Thymus (tissue), 11 donors: ENCODE measurements around the gene ALMS1. TPM values are rescaled to one million over a fixed set of nuclear protein-coding genes. Genes with fewer than 3 reads are reported as not detected.

ENCODE experiments used
- DNase-seq, 9 donors: peaks; one replicate each; pipeline ENCODE4 v3.0.0-alpha.2; 2013; ENCODE audit warnings: low spot score in 9 of 9, low read depth in 6 of 9, missing footprints in 1 of 9
- H3K27ac ChIP-seq, 2 donors: one replicate each; pipeline ENCODE4 v1.5.1; 2013; ENCODE audit warnings: control low read depth in 1 of 2, low read depth in 1 of 2, low read length in 1 of 2, mild to moderate bottlenecking in 1 of 2, moderate library complexity in 1 of 2
- H3K27me3 ChIP-seq, 2 donors: one replicate each; pipeline ENCODE4 v1.5.1; 2013; ENCODE audit warnings: low read length in 1 of 2; ENCODE audit not compliant: control insufficient read depth in 2 of 2, insufficient read depth in 1 of 2
- H3K36me3 ChIP-seq, 2 donors: one replicate each; pipeline ENCODE4 v1.5.1; 2013; ENCODE audit warnings: low read length in 1 of 2, mild to moderate bottlenecking in 1 of 2, moderate library complexity in 1 of 2; ENCODE audit not compliant: control insufficient read depth in 2 of 2, insufficient read depth in 2 of 2
- H3K4me1 ChIP-seq, 2 donors: one replicate each; pipeline ENCODE4 v1.5.1; 2013; ENCODE audit warnings: low read length in 2 of 2; ENCODE audit not compliant: control insufficient read depth in 2 of 2, insufficient read depth in 2 of 2
- H3K4me3 ChIP-seq, 2 donors: one replicate each; pipeline ENCODE4 v1.5.1; 2013; ENCODE audit warnings: low read length in 2 of 2, control low read depth in 1 of 2, mild to moderate bottlenecking in 1 of 2
- H3K9me3 ChIP-seq, 2 donors: one replicate each; pipeline ENCODE4 v1.5.1; 2013; ENCODE audit warnings: low read length in 1 of 2, mild to moderate bottlenecking in 1 of 2; ENCODE audit not compliant: control insufficient read depth in 2 of 2, insufficient read depth in 1 of 2
- whole genome bisulfite sequencing: extraction: QIAGEN DNeasy Blood & Tissue Kit; methylation state at CpG from one replicate; pipeline ENCODE4 v1.1.7; 2013; 5-methylcytosine and 5-hydroxymethylcytosine counted together
- polyA plus RNA-seq: library from polyadenylated mRNA; stranded (reverse); fragments of 200-250 nt; gene quantifications from one replicate; pipeline ENCODE4 v1.2.3, GENCODE V29; 2013
- total RNA-seq: library from RNA; stranded (reverse); fragments of 120-200 nt; gene quantifications from one replicate; pipeline ENCODE4 v1.2.4, GENCODE V29; 2013
- donor health status: healthy.

ALMS1 gene
- total and polyA plus RNA-seq, 2 donors: 8.4 to 19.5 TPM

DNA sequence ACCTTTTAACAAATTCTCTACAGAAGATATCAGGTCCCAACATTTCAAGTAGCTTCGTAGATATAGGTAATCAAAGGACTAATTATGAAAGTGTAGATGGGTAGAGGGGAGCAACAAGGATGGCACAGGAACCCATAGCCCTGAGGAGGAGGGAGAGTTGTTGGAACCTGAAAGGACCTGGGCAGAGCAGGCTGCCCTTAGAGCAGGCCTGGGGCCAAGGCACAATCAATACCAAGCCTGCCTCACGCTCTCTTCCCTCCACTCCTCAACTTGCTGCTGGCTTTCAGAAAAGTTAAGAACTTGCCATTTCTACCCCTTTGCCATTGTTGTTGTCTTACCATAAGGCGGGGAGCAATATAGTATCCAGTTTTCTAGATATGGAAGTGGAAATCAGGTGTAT, 266.7 kb downstream of the ALMS1 start:
- DNase-seq: no peak
- H3K27me3 ChIP-seq: no peaks in the 10 kb centered on the region
- H3K27ac ChIP-seq: no peak overlapping the region
- H3K36me3 ChIP-seq: no peaks in the 10 kb centered on the region
- WGBS: 97% methylated on average over 3 of the region's 3 CpGs
- no peaks in the 10 kb centered on the region for H3K4me1 ChIP-seq
- H3K4me3 ChIP-seq: no peak overlapping the region
- H3K9me3 ChIP-seq: peaks cover 0 to 3% of the 10 kb centered on the region in 2 donors

DNA sequence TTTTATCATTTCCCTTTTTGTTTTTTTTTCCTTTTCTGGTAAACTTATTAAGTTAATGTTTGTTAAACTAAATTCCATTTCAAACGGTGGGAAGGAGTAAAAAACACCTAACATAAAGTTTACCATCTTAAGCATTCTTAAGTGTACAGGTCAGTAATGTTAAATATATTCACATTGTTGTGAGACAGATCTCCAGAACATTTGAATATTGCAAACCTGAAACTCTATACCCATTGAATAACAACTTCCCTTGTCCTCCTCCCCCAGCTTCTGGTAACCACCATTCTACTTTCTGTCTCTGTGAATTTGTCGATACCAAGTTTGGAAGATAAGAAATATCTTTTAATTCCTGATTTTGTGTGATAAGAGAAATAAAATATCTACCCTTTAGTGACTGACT, 268.5 kb downstream of the ALMS1 start:
- no peak for DNase-seq
- Histone ChIP-seq H3K9me3 (no peaks in the 10 kb centered on the region), H3K27me3 (no peaks in the 10 kb centered on the region), H3K27ac (no peak overlapping the region), H3K4me3 (no peak overlapping the region), H3K36me3 (no peaks in the 10 kb centered on the region), H3K4me1 (no peaks in the 10 kb centered on the region)
- WGBS: 92% methylated on average over 2 of the region's 2 CpGs

Other genes with a start within 250 kb of the ALMS1 start
- not detected for gene NOTO, start 183.3 kb upstream of the ALMS1 start, total RNA-seq
- gene NOTO, start 183.3 kb upstream of the ALMS1 start, polyA plus RNA-seq: 0.02 TPM
- gene SMYD5, start 171.6 kb upstream of the ALMS1 start, total RNA-seq: 11.5 TPM
- 14.5 TPM for gene SMYD5, start 171.6 kb upstream of the ALMS1 start, polyA plus RNA-seq
- gene PRADC1, start 152.6 kb upstream of the ALMS1 start, total RNA-seq: 20.2 TPM
- gene PRADC1, start 152.6 kb upstream of the ALMS1 start, polyA plus RNA-seq: 15.4 TPM
- gene CCT7, start 151.5 kb upstream of the ALMS1 start, total RNA-seq: 313 TPM
- gene CCT7, start 151.5 kb upstream of the ALMS1 start, polyA plus RNA-seq: 115 TPM
- gene FBXO41, start 101.4 kb upstream of the ALMS1 start, total RNA-seq: 2.8 TPM
- 8.2 TPM for gene FBXO41, start 101.4 kb upstream of the ALMS1 start, polyA plus RNA-seq
- 0.05 TPM for gene EGR4, start 92.3 kb upstream of the ALMS1 start, total RNA-seq
- gene EGR4, start 92.3 kb upstream of the ALMS1 start, polyA plus RNA-seq: 0.14 TPM